A549 (cell line): Measurements from ENCODE around the gene FAM53B. TPM values are rescaled to one million over a fixed set of nuclear protein-coding genes. Genes with fewer than 3 reads are reported as not detected.

Experiments
- ATAC-seq, 2 experiments: fragments of 200-7000 bp in 1 of 2; fragments of >200 bp in 1 of 2; cut with Nextera tagmentation in 1 of 2; cut with Tn5 transposase in 1 of 2; 3 replicates each; pipeline versions ENCODE4 v1.8.0 to v1.9.1; 2018 to 2020; ENCODE audit warnings: mild to moderate bottlenecking in 1 of 2, moderate library complexity in 1 of 2
- CTCF ChIA-PET: fragments of 300-600 bp; sonication (Branson Sonifier 250); formaldehyde crosslinking; extraction: SDS; loops from one replicate; lab custom pipeline; 2021; ENCODE audit warnings: antibody characterized with exemption, inconsistent platforms; lab: Yijun Ruan, JAX
- POLR2A ChIA-PET: fragments of 350-600 bp; formaldehyde crosslinking; extraction: SDS; loops from one replicate; lab custom pipeline; 2021; ENCODE audit warnings: antibody characterized with exemption, inconsistent platforms; lab: Yijun Ruan, JAX
- DNase-seq, 2 experiments: peaks; one replicate each; pipeline versions ENCODE4 v3.0.0 to v3.0.0-alpha.2; 2011 to 2016; ENCODE audit warnings: low read depth in 1 of 2, low spot score in 1 of 2
- FAIRE-seq: peaks from 2 replicates; lab custom pipeline; 2011; peaks lifted over from hg19 to GRCh38; lab: Jason Lieb, UNC
- H3K27ac ChIP-seq, 2 experiments: fragments of >200 bp; sonication (Bioruptor Twin); formaldehyde crosslinking; 3 replicates each; pipeline ENCODE4 v1.5.1; 2016 to 2017
- H3K4me1 ChIP-seq: fragments of >200 bp; sonication (Bioruptor Twin); formaldehyde crosslinking; 3 replicates; pipeline ENCODE4 v1.6.1; 2016
- H3K4me2 ChIP-seq: fragments of >200 bp; sonication (Bioruptor Twin); formaldehyde crosslinking; 3 replicates; pipeline ENCODE4 v1.6.1; 2016
- H3K4me3 ChIP-seq: fragments of >200 bp; sonication (Bioruptor Twin); formaldehyde crosslinking; 3 replicates; pipeline ENCODE4 v1.5.1; 2016
- H3K9me3 ChIP-seq: fragments of >200 bp; sonication (Bioruptor Twin); formaldehyde crosslinking; 3 replicates; pipeline ENCODE4 v1.6.1; 2016
- BCL3 ChIP-seq: fragments of >200 bp; sonication (Bioruptor Twin); formaldehyde crosslinking; IDR thresholded peaks from 3 replicates; pipeline ENCODE4 v1.6.1; 2016
- BHLHE40 ChIP-seq: IDR thresholded peaks from 2 replicates; pipeline ENCODE4 v1.6.1; 2012; ENCODE audit warnings: low read depth, low read length, inconsistent platforms
- CBX8 ChIP-seq: fragments of 200-600 bp; sonication (generic); IDR thresholded peaks from 2 replicates; pipeline ENCODE4 v1.6.1; 2016
- EP300 ChIP-seq, 2 experiments: fragments of >200 bp; sonication (Bioruptor Twin); formaldehyde crosslinking; IDR thresholded peaks; 2 replicates in 1 of 2; 3 replicates in 1 of 2; pipeline ENCODE4 v1.6.1; 2016 to 2017
- HES2 ChIP-seq: fragments of >200 bp; sonication (Bioruptor Twin); formaldehyde crosslinking; IDR thresholded peaks from 2 replicates; pipeline ENCODE4 v1.6.1; 2016
- HEYL ChIP-seq: fragments of 250-450 bp; sonication (Bioruptor Pico); IDR thresholded peaks from 2 replicates; pipeline ENCODE4 v1.8.0; 2021; ENCODE audit warnings: mild to moderate bottlenecking, moderate library complexity
- HOXA7 ChIP-seq: fragments of 250-450 bp; sonication (Bioruptor Pico); IDR thresholded peaks from 2 replicates; pipeline ENCODE4 v1.5.0; 2020; ENCODE audit warnings: mild to moderate bottlenecking, moderate library complexity
- KDM1A ChIP-seq: fragments of 200-600 bp; sonication (generic); IDR thresholded peaks from 2 replicates; pipeline ENCODE4 v1.6.1; 2016; ENCODE audit warnings: low read depth, mild to moderate bottlenecking
- KDM5A ChIP-seq: fragments of 200-600 bp; sonication (generic); IDR thresholded peaks from 2 replicates; pipeline ENCODE4 v1.6.1; 2016; ENCODE audit warnings: antibody characterized with exemption, mild to moderate bottlenecking
- MAFK ChIP-seq: fragments of 450-650 bp; IDR thresholded peaks from 2 replicates; pipeline ENCODE4 v1.6.1; 2014; ENCODE audit not compliant: partially characterized antibody
- MYC ChIP-seq: IDR thresholded peaks from 2 replicates; pipeline ENCODE4 v1.6.1; 2012; ENCODE audit warnings: mild to moderate bottlenecking, inconsistent platforms, low read length, improper control_type of control experiment, borderline replicate concordance
- NFE2L2 ChIP-seq: fragments of 150-350 bp; conservative IDR thresholded peaks from 2 replicates; pipeline ENCODE4 v1.6.1; 2014; ENCODE audit warnings: low read length
- NPAS2 ChIP-seq: fragments of 250-450 bp; sonication (Bioruptor Pico); IDR thresholded peaks from 2 replicates; pipeline ENCODE4 v1.8.0; 2022; ENCODE audit warnings: mild to moderate bottlenecking, moderate library complexity, borderline replicate concordance
- NR3C1 ChIP-seq: fragments of >200 bp; sonication (Bioruptor Twin); formaldehyde crosslinking; IDR thresholded peaks from 3 replicates; pipeline ENCODE4 v1.6.1; 2017
- PHF8 ChIP-seq: fragments of 200-600 bp; sonication (generic); IDR thresholded peaks from 2 replicates; pipeline ENCODE4 v1.6.1; 2016; ENCODE audit warnings: low read depth, mild to moderate bottlenecking, antibody characterized with exemption, moderate library complexity, borderline replicate concordance
- POLR2A ChIP-seq: IDR thresholded peaks from 2 replicates; pipeline ENCODE4 v1.6.1; 2012; ENCODE audit warnings: mild to moderate bottlenecking, low read length
- POLR2AphosphoS2 ChIP-seq: conservative IDR thresholded peaks from 2 replicates; pipeline ENCODE4 v1.6.1; 2012; ENCODE audit warnings: low read length, improper control_type of control experiment, inconsistent platforms
- RCOR1 ChIP-seq: fragments of 150-350 bp; IDR thresholded peaks from 2 replicates; pipeline ENCODE4 v1.6.1; 2014; ENCODE audit warnings: antibody characterized with exemption, low read length, low read depth
- SMC3 ChIP-seq: fragments of >200 bp; sonication (Bioruptor Twin); formaldehyde crosslinking; IDR thresholded peaks from 3 replicates; pipeline ENCODE4 v1.6.1; 2018; ENCODE audit warnings: inconsistent platforms
- SREBF2 ChIP-seq: fragments of 450-650 bp; IDR thresholded peaks from 2 replicates; pipeline ENCODE4 v1.6.1; 2014; ENCODE audit warnings: mild to moderate bottlenecking, moderate library complexity
- TP53 ChIP-seq: fragments of 250-450 bp; sonication (Bioruptor Pico); IDR thresholded peaks from 2 replicates; pipeline ENCODE4 v1.5.0; 2021; ENCODE audit warnings: mild to moderate bottlenecking, moderate library complexity
- WGBS: methylation state at CpG from one replicate; pipeline ENCODE4 v1.1.6; 2017; ENCODE audit errors: missing lambda C conversion rate; 5-methylcytosine and 5-hydroxymethylcytosine counted together
- polyA plus RNA-seq, 4 experiments: library from polyadenylated mRNA; depleted of rRNA in 3 of 4; stranded (reverse); fragments of >200 nt; fragmentation: RNase III in 1 of 4; extraction: RNeasy Plus Mini Kit Qiagen cat#74134 plus additional on column Dnase treatment in 1 of 4; gene quantifications; 2 replicates in 3 of 4; 3 replicates in 1 of 4; pipeline ENCODE4 v1.2.3, GENCODE V29; 2011 to 2017
- TF ChIP-seq, protein P1 (sequence below): fragments of 200-600 bp; sonication (generic); IDR thresholded peaks from 2 replicates; pipeline ENCODE4 v1.6.1; 2016; ENCODE audit warnings: antibody characterized with exemption, mild to moderate bottlenecking, moderate library complexity
- TF ChIP-seq, protein P2 (sequence below): fragments of 450-650 bp; IDR thresholded peaks from 2 replicates; pipeline ENCODE4 v1.6.1; 2014; ENCODE audit warnings: antibody characterized with exemption

The FAM53B gene
- polyA plus RNA-seq, 2 of the 4 experiments (the other 2 are of a cell fraction) = 5.1 to 8.5 TPM

GRCh38 chr10:124739119-124739921 lies 4.9 kb downstream of the FAM53B start (continued):
- TF ChIP-seq, protein P1, sequence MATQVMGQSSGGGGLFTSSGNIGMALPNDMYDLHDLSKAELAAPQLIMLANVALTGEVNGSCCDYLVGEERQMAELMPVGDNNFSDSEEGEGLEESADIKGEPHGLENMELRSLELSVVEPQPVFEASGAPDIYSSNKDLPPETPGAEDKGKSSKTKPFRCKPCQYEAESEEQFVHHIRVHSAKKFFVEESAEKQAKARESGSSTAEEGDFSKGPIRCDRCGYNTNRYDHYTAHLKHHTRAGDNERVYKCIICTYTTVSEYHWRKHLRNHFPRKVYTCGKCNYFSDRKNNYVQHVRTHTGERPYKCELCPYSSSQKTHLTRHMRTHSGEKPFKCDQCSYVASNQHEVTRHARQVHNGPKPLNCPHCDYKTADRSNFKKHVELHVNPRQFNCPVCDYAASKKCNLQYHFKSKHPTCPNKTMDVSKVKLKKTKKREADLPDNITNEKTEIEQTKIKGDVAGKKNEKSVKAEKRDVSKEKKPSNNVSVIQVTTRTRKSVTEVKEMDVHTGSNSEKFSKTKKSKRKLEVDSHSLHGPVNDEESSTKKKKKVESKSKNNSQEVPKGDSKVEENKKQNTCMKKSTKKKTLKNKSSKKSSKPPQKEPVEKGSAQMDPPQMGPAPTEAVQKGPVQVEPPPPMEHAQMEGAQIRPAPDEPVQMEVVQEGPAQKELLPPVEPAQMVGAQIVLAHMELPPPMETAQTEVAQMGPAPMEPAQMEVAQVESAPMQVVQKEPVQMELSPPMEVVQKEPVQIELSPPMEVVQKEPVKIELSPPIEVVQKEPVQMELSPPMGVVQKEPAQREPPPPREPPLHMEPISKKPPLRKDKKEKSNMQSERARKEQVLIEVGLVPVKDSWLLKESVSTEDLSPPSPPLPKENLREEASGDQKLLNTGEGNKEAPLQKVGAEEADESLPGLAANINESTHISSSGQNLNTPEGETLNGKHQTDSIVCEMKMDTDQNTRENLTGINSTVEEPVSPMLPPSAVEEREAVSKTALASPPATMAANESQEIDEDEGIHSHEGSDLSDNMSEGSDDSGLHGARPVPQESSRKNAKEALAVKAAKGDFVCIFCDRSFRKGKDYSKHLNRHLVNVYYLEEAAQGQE = no peak
- TF ChIP-seq NFE2L2 (no peak), CBX8 (no peak), BHLHE40 (no peak), NR3C1 (no peak), HES2 (no peak)

GRCh38 chr10:124738441-124738840 lies 5.7 kb downstream of the FAM53B start:
- no peak for TF ChIP-seq MAFK
- TF ChIP-seq PHF8 = no peak
- no peak for TF ChIP-seq TP53 (CRISPR knock-in tag)
- no peak for TF ChIP-seq SREBF2
- no peak for TF ChIP-seq KDM5A
- no peak for TF ChIP-seq SMC3
- no peak for TF ChIP-seq HEYL (CRISPR knock-in tag)
- no peak for TF ChIP-seq NPAS2 (CRISPR knock-in tag)
- no peak for TF ChIP-seq KDM1A
- no peak for TF ChIP-seq MYC
- TF ChIP-seq HOXA7 (CRISPR knock-in tag) = no peak
- no peak for TF ChIP-seq BCL3
- TF ChIP-seq, protein P2, sequence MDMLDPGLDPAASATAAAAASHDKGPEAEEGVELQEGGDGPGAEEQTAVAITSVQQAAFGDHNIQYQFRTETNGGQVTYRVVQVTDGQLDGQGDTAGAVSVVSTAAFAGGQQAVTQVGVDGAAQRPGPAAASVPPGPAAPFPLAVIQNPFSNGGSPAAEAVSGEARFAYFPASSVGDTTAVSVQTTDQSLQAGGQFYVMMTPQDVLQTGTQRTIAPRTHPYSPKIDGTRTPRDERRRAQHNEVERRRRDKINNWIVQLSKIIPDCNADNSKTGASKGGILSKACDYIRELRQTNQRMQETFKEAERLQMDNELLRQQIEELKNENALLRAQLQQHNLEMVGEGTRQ = no peak
- no peak for TF ChIP-seq RCOR1
- no peak for TF ChIP-seq POLR2AphosphoS2
- TF ChIP-seq POLR2A = no peak
- no peak for TF ChIP-seq EP300 (IDR thresholded peaks at IDR 0.05)
- TF ChIP-seq, protein P1 = no peak
- Histone ChIP-seq H3K4me3 (no peak overlapping the region), H3K4me2 (no peak overlapping the region), H3K9me3 (no peaks in the 10 kb centered on the region), H3K27ac (no peak overlapping the region), H3K4me1 (peaks cover 37% of the 10 kb centered on the region)
- CTCF ChIA-PET = interaction anchor here (5.4 to 6.8 kb wide), 2 partner anchors 199 to 210 kb away, joined by 79 to 96 read pairs; no protein-coding TSS in a partner anchor
- POLR2A ChIA-PET = no interaction called here
- no peak for FAIRE-seq
- ATAC-seq = no peak
- 92% methylated on average over 5 of the region's 6 CpGs for WGBS
- no peak for DNase-seq
